ENCODE data around the gene DHCR24.

The DHCR24 gene

GRCh38 chr1:54846716-54847284, 40.2 kb downstream of the DHCR24 start:
- Histone ChIP-seq H3K27me3 (ENCODE audit: insufficient read depth, low read length) (no peaks in the 10 kb centered on the region), H3K36me3 (ENCODE audit: insufficient read depth, low read length) (peaks cover 49% of the 10 kb centered on the region), H3K4me2 (ENCODE audit: low read length) (no peak overlapping the region), H3K9ac (ENCODE audit: low read length) (no peak overlapping the region), H3F3A (ENCODE audit: insufficient read depth, low read length) (no peaks in the 10 kb centered on the region), H3K9me2 (ENCODE audit: low read depth, low read length) (no peaks in the 10 kb centered on the region), H2AFZ (ENCODE audit: low read length) (no peak overlapping the region), H3K4me1 (ENCODE audit: insufficient read depth, low read length, severe bottlenecking) (no peaks in the 10 kb centered on the region), H4K20me1 (ENCODE audit: insufficient read depth, low read length) (no peaks in the 10 kb centered on the region), H3K79me2 (ENCODE audit: insufficient read depth, low read length) (no peaks in the 10 kb centered on the region), H3K27ac (ENCODE audit: low read depth, low read length, poor library complexity, severe bottlenecking) (no peak overlapping the region), H3K4me3 (ENCODE audit: low read depth, low read length, poor library complexity, severe bottlenecking) (no peak overlapping the region), H3K9me3 (ENCODE audit: low read length) (no peaks in the 10 kb centered on the region)
- TF ChIP-seq EZH2 (IDR thresholded peaks at IDR 0.05; ENCODE audit: borderline replicate concordance, low read length) (no peak), CTCF (IDR thresholded peaks at IDR 0.05; ENCODE audit: low read length) (no peak)

GRCh38 chr1:54846301-54846700, 40.7 kb downstream of the DHCR24 start:
- TF ChIP-seq CTCF (IDR thresholded peaks at IDR 0.05; ENCODE audit: low read length) (no peak), EZH2 (IDR thresholded peaks at IDR 0.05; ENCODE audit: borderline replicate concordance, low read length) (no peak)

GRCh38 chr1:54845772-54846171, 41.2 kb downstream of the DHCR24 start:
- H4K20me1 ChIP-seq (ENCODE audit: insufficient read depth, low read length), result no peaks in the 10 kb centered on the region
- no peak overlapping the region for H3K9ac ChIP-seq (ENCODE audit: low read length)
- no peak overlapping the region for H3K27ac ChIP-seq (ENCODE audit: low read depth, low read length, poor library complexity, severe bottlenecking)
- H3K36me3 ChIP-seq (ENCODE audit: insufficient read depth, low read length), result peaks cover 39% of the 10 kb centered on the region
- H3K27me3 ChIP-seq (ENCODE audit: insufficient read depth, low read length), result no peaks in the 10 kb centered on the region
- no peaks in the 10 kb centered on the region for H3K79me2 ChIP-seq (ENCODE audit: insufficient read depth, low read length)
- no peaks in the 10 kb centered on the region for H3F3A ChIP-seq (ENCODE audit: insufficient read depth, low read length)
- no peak overlapping the region for H3K4me2 ChIP-seq (ENCODE audit: low read length)
- H3K4me3 ChIP-seq (ENCODE audit: low read depth, low read length, poor library complexity, severe bottlenecking), result no peak overlapping the region
- no peak overlapping the region for H2AFZ ChIP-seq (ENCODE audit: low read length)
- no peaks in the 10 kb centered on the region for H3K9me2 ChIP-seq (ENCODE audit: low read depth, low read length)
- TF ChIP-seq EZH2 (IDR thresholded peaks at IDR 0.05; ENCODE audit: borderline replicate concordance, low read length) (no peak), CTCF (IDR thresholded peaks at IDR 0.05; ENCODE audit: low read length) (no peak)
- no peaks in the 10 kb centered on the region for H3K4me1 ChIP-seq (ENCODE audit: insufficient read depth, low read length, severe bottlenecking)
- no peaks in the 10 kb centered on the region for H3K9me3 ChIP-seq (ENCODE audit: low read length)

More at GRCh38 chr1:54846301-54846700, 40.7 kb downstream of the DHCR24 start:
- H3K4me1 ChIP-seq (ENCODE audit: insufficient read depth, low read length, severe bottlenecking), result no peaks in the 10 kb centered on the region
- H3K79me2 ChIP-seq (ENCODE audit: insufficient read depth, low read length), result no peaks in the 10 kb centered on the region
- no peaks in the 10 kb centered on the region for H3K9me2 ChIP-seq (ENCODE audit: low read depth, low read length)
- no peaks in the 10 kb centered on the region for H3F3A ChIP-seq (ENCODE audit: insufficient read depth, low read length)
- H3K4me2 ChIP-seq (ENCODE audit: low read length), result no peak overlapping the region
- H4K20me1 ChIP-seq (ENCODE audit: insufficient read depth, low read length), result no peaks in the 10 kb centered on the region
- H3K9me3 ChIP-seq (ENCODE audit: low read length), result no peaks in the 10 kb centered on the region
- peaks cover 44% of the 10 kb centered on the region for H3K36me3 ChIP-seq (ENCODE audit: insufficient read depth, low read length)
- H3K9ac ChIP-seq (ENCODE audit: low read length), result no peak overlapping the region
- H3K27ac ChIP-seq (ENCODE audit: low read depth, low read length, poor library complexity, severe bottlenecking), result no peak overlapping the region
- H2AFZ ChIP-seq (ENCODE audit: low read length), result no peak overlapping the region
- no peaks in the 10 kb centered on the region for H3K27me3 ChIP-seq (ENCODE audit: insufficient read depth, low read length)
- H3K4me3 ChIP-seq (ENCODE audit: low read depth, low read length, poor library complexity, severe bottlenecking), result no peak overlapping the region
